Measurements from ENCODE around the gene KCTD8.
"Not testable (repeated sequence)": the region's sequence is repeated elsewhere in the genome, so short reads cannot be mapped to it uniquely, and the experiment has no call there.

KCTD8 gene

GRCh38 chr4:44167766-44168165 is 280.8 kb downstream of the KCTD8 start:
- H3K27me3 ChIP-seq (ENCODE audit: control insufficient read depth in 1 of 2, insufficient read depth in 1 of 2, low read length in 2 of 2); H2BK15ac ChIP-seq (ENCODE audit: low read depth, poor library complexity, severe bottlenecking); H2BK120ac ChIP-seq (ENCODE audit: low read depth, low read length); H2AK5ac ChIP-seq (ENCODE audit: low read length, severe bottlenecking); H3K36me3 ChIP-seq (ENCODE audit: control insufficient read depth in 1 of 2, insufficient read depth in 2 of 2, low read depth in 1 of 2, low read length in 2 of 2); H3K4me3 ChIP-seq (ENCODE audit: insufficient read depth in 1 of 2, low read depth in 1 of 2, low read length in 2 of 2); H3K4me2 ChIP-seq (ENCODE audit: low read length, poor library complexity, severe bottlenecking); H3K4me1 ChIP-seq (ENCODE audit: control insufficient read depth, insufficient read depth, low read depth, low read length); H3K9me3 ChIP-seq (ENCODE audit: control insufficient read depth, low read length); H3K9ac ChIP-seq (ENCODE audit: low read length); H4K8ac ChIP-seq (ENCODE audit: low read length); H3K4ac ChIP-seq (ENCODE audit: low read depth in 1 of 2, low read length in 2 of 2); H3K27ac ChIP-seq (ENCODE audit: low read length, poor library complexity, severe bottlenecking); H3K14ac ChIP-seq (ENCODE audit: low read length in 2 of 2); H3K23ac ChIP-seq (ENCODE audit: low read length in 2 of 2); H4K91ac ChIP-seq (ENCODE audit: low read length); H2BK5ac ChIP-seq (ENCODE audit: low read depth, low read length, poor library complexity, severe bottlenecking); H2BK12ac ChIP-seq (ENCODE audit: low read length in 2 of 2); H3K79me1 ChIP-seq (replicated peaks; ENCODE audit: low read length, poor library complexity, severe bottlenecking); H3K18ac ChIP-seq (ENCODE audit: low read depth in 1 of 2, low read length in 2 of 2); DNase-seq; H2AFZ ChIP-seq (ENCODE audit: low read depth, low read length): not testable (repeated sequence)
- 95% methylated on average over 19 of the region's 27 CpGs for WGBS

GRCh38 chr4:44165938-44166337 is 282.7 kb downstream of the KCTD8 start:
- Histone ChIP-seq H3K9ac (ENCODE audit: low read length) (no peak overlapping the region), H3K4ac (ENCODE audit: low read depth in 1 of 2, low read length in 2 of 2) (no peak overlapping the region), H3K27ac (ENCODE audit: low read length, poor library complexity, severe bottlenecking) (no peak overlapping the region), H2AFZ (ENCODE audit: low read depth, low read length) (no peak overlapping the region), H2AK5ac (ENCODE audit: low read length, severe bottlenecking) (no peak overlapping the region), H3K9me3 (ENCODE audit: control insufficient read depth, low read length) (no peaks in the 10 kb centered on the region), H3K4me3 (ENCODE audit: insufficient read depth in 1 of 2, low read depth in 1 of 2, low read length in 2 of 2) (no peak overlapping the region), H4K91ac (ENCODE audit: low read length) (no peak overlapping the region), H2BK120ac (ENCODE audit: low read depth, low read length) (no peak overlapping the region), H3K4me2 (ENCODE audit: low read length, poor library complexity, severe bottlenecking) (no peak overlapping the region), H3K14ac (ENCODE audit: low read length in 2 of 2) (no peak overlapping the region), H3K18ac (ENCODE audit: low read depth in 1 of 2, low read length in 2 of 2) (no peak overlapping the region), H3K4me1 (ENCODE audit: control insufficient read depth, insufficient read depth, low read depth, low read length) (no peaks in the 10 kb centered on the region), H3K36me3 (ENCODE audit: control insufficient read depth in 1 of 2, insufficient read depth in 2 of 2, low read depth in 1 of 2, low read length in 2 of 2) (no peaks in the 10 kb centered on the region), H2BK5ac (ENCODE audit: low read depth, low read length, poor library complexity, severe bottlenecking) (no peak overlapping the region), H3K23ac (ENCODE audit: low read length in 2 of 2) (no peak overlapping the region), H3K79me1 (replicated peaks; ENCODE audit: low read length, poor library complexity, severe bottlenecking) (no peaks in the 10 kb centered on the region), H2BK15ac (ENCODE audit: low read depth, poor library complexity, severe bottlenecking) (no peak overlapping the region), H3K27me3 (ENCODE audit: control insufficient read depth in 1 of 2, insufficient read depth in 1 of 2, low read length in 2 of 2) (no peaks in the 10 kb centered on the region), H4K8ac (ENCODE audit: low read length) (no peak overlapping the region), H2BK12ac (ENCODE audit: low read length in 2 of 2) (no peak overlapping the region)
- 89% methylated on average over 1 of the region's 1 CpG for WGBS
- DNase-seq = no peak

- Histone ChIP-seq H3K4ac (ENCODE audit: low read depth in 1 of 2, low read length in 2 of 2) (no peak overlapping the region), H2BK15ac (ENCODE audit: low read depth, poor library complexity, severe bottlenecking) (no peak overlapping the region), H2AFZ (ENCODE audit: low read depth, low read length) (no peak overlapping the region), H2BK12ac (ENCODE audit: low read length in 2 of 2) (no peak overlapping the region), H3K4me2 (ENCODE audit: low read length, poor library complexity, severe bottlenecking) (no peak overlapping the region), H3K23ac (ENCODE audit: low read length in 2 of 2) (no peak overlapping the region), H3K36me3 (ENCODE audit: control insufficient read depth in 1 of 2, insufficient read depth in 2 of 2, low read depth in 1 of 2, low read length in 2 of 2) (no peaks in the 10 kb centered on the region), H3K4me3 (ENCODE audit: insufficient read depth in 1 of 2, low read depth in 1 of 2, low read length in 2 of 2) (no peak overlapping the region), H3K27me3 (ENCODE audit: control insufficient read depth in 1 of 2, insufficient read depth in 1 of 2, low read length in 2 of 2) (no peaks in the 10 kb centered on the region), H3K4me1 (ENCODE audit: control insufficient read depth, insufficient read depth, low read depth, low read length) (no peaks in the 10 kb centered on the region), H3K79me1 (replicated peaks; ENCODE audit: low read length, poor library complexity, severe bottlenecking) (no peaks in the 10 kb centered on the region), H3K14ac (ENCODE audit: low read length in 2 of 2) (no peak overlapping the region), H3K9me3 (ENCODE audit: control insufficient read depth, low read length) (no peaks in the 10 kb centered on the region), H3K18ac (ENCODE audit: low read depth in 1 of 2, low read length in 2 of 2) (no peak overlapping the region), H4K91ac (ENCODE audit: low read length) (no peak overlapping the region), H2BK5ac (ENCODE audit: low read depth, low read length, poor library complexity, severe bottlenecking) (no peak overlapping the region), H3K27ac (ENCODE audit: low read length, poor library complexity, severe bottlenecking) (no peak overlapping the region), H2AK5ac (ENCODE audit: low read length, severe bottlenecking) (no peak overlapping the region), H4K8ac (ENCODE audit: low read length) (no peak overlapping the region), H2BK120ac (ENCODE audit: low read depth, low read length) (no peak overlapping the region), H3K9ac (ENCODE audit: low read length) (no peak overlapping the region)
- DNase-seq = no peak
- 94% methylated on average over 1 of the region's 2 CpGs for WGBS
Measured at GRCh38 chr4:44162538-44163270, 285.9 kb downstream of the KCTD8 start.

GRCh38 chr4:44161756-44162155 is 286.9 kb downstream of the KCTD8 start:
- Histone ChIP-seq H3K27me3 (ENCODE audit: control insufficient read depth in 1 of 2, insufficient read depth in 1 of 2, low read length in 2 of 2) (no peaks in the 10 kb centered on the region), H4K91ac (ENCODE audit: low read length) (no peak overlapping the region), H2BK12ac (ENCODE audit: low read length in 2 of 2) (no peak overlapping the region), H3K4me1 (ENCODE audit: control insufficient read depth, insufficient read depth, low read depth, low read length) (no peaks in the 10 kb centered on the region), H2AK5ac (ENCODE audit: low read length, severe bottlenecking) (no peak overlapping the region), H3K23ac (ENCODE audit: low read length in 2 of 2) (no peak overlapping the region), H2BK120ac (ENCODE audit: low read depth, low read length) (no peak overlapping the region), H3K36me3 (ENCODE audit: control insufficient read depth in 1 of 2, insufficient read depth in 2 of 2, low read depth in 1 of 2, low read length in 2 of 2) (no peaks in the 10 kb centered on the region), H3K27ac (ENCODE audit: low read length, poor library complexity, severe bottlenecking) (no peak overlapping the region), H3K79me1 (replicated peaks; ENCODE audit: low read length, poor library complexity, severe bottlenecking) (no peaks in the 10 kb centered on the region), H2AFZ (ENCODE audit: low read depth, low read length) (no peak overlapping the region), H2BK15ac (ENCODE audit: low read depth, poor library complexity, severe bottlenecking) (no peak overlapping the region), H3K4me3 (ENCODE audit: insufficient read depth in 1 of 2, low read depth in 1 of 2, low read length in 2 of 2) (no peak overlapping the region), H3K18ac (ENCODE audit: low read depth in 1 of 2, low read length in 2 of 2) (no peak overlapping the region), H2BK5ac (ENCODE audit: low read depth, low read length, poor library complexity, severe bottlenecking) (no peak overlapping the region), H4K8ac (ENCODE audit: low read length) (no peak overlapping the region), H3K4me2 (ENCODE audit: low read length, poor library complexity, severe bottlenecking) (no peak overlapping the region), H3K14ac (ENCODE audit: low read length in 2 of 2) (no peak overlapping the region), H3K4ac (ENCODE audit: low read depth in 1 of 2, low read length in 2 of 2) (no peak overlapping the region), H3K9ac (ENCODE audit: low read length) (no peak overlapping the region), H3K9me3 (ENCODE audit: control insufficient read depth, low read length) (no peaks in the 10 kb centered on the region)
- DNase-seq = no peak
- 90% methylated on average over 3 of the region's 3 CpGs for WGBS

All from mesenchymal stem cell (in vitro differentiated cells and primary cell).